AG08396 (cell line): ENCODE data around the gene SCRN1.

ENCODE experiments used
- DNase-seq: peaks from one replicate; pipeline ENCODE4 v3.0.0; 2012; ENCODE audit warnings: low spot score, mixed read lengths

The SCRN1 gene

DNA sequence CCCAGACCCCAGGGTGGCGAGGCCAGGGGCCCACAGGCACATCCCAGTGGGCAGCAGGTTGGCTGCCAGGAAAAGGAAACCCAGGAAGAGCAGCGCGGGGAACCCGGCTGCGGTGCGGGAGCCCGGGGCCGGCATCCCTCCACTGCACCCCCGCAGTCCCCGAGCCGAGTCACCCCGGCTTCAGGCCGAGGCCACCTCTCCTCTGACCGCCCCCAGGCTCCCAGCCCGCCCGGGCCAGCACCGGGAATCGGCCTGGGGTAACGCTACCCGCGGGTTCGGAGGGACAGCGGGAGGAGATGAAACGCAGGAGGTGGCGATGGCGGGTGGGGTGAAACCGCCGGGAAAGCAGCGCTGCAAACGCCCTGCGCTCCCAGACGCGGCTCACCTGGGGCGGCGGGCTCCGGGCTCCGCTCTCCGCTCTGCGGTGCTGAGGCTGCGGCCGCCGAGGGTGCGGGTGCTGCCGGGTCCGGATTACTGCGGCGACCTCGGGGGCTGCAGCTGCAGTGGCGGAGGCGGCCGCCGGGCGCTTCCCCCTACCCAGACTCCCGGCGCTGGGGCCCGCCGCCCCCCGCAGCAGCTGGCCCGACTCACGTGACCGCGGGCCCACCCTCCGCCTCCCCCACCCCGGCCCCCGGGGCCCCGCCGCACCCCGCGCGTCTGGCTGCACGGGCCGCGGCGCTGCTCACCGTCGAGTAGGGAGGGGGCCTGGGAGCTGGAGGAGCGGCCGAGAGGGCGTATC, at the start of gene SCRN1:
SCRN1 (minus strand) TSS at position 545 of the 739 bp plus-strand sequence. CDS start 20,734 bp downstream, outside the sequence.
- DNase-seq = peak; percentile 80

GRCh38 chr7:30038196-30038980, 48.8 kb upstream of the SCRN1 start:
- DNase-seq = peak; percentile 37

GRCh38 chr7:30036220-30036619, 46.6 kb upstream of the SCRN1 start:
- DNase-seq = no peak

DNA sequence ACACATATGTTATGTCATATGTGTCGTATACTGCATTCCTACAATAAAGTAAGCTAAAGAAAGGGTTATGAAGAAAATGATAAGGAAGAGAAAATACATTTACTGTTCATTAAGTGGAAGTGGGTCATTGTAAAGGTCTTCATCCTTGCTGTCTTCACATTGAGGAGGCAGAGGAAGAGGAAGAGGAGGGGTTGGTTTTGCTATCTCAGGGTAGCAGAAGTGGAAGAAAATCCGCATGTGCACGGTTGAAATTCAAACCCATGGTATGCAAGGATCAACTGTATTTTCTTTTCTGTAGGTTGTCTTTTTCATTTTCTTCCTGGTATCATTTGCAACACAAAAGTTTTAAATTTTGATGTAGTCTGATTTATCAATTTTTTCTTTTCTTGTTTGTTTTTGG, 44.9 kb upstream of the SCRN1 start:
- no peak for DNase-seq

DNA sequence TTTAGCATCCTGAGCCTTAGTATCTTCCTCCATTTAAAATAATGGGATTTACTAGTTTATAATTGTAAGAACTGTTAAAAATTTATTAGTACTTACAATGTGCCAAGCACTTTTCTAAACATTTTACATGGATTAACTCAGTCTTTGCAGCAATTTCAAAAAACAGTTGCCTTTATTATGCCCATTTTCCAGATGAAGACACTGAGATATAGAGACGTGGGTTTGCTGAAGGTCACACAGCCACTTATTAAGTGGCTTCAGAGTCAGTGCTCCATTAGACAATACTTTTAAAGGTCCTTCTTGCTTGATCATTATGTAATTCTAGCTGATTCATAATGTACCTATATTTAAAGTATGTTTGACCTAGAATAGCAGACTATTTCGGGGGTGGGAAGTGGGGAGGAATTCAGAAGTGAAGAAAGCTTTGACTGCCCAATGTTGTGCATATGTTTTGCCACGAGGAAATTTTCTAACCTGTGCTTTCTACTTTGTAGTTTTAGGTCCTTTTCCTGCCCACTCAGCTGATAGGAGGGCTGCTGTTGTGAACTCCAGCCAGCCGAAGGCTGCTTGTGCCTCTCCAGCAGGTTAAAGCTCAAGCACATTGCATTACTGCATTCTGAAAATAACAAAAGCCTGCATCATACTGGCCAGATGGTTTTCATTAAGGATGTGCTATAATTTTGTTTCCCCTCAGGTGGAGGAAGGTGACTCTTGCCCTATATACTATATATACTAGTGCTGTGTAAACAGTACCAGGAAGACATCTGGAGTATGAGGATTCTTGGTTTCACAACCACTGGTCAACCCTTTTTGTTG, 42.9 kb upstream of the SCRN1 start:
- DNase-seq = peak; percentile 38

GRCh38 chr7:30029696-30030095, 40.1 kb upstream of the SCRN1 start:
- peak; percentile 16 for DNase-seq

DNA sequence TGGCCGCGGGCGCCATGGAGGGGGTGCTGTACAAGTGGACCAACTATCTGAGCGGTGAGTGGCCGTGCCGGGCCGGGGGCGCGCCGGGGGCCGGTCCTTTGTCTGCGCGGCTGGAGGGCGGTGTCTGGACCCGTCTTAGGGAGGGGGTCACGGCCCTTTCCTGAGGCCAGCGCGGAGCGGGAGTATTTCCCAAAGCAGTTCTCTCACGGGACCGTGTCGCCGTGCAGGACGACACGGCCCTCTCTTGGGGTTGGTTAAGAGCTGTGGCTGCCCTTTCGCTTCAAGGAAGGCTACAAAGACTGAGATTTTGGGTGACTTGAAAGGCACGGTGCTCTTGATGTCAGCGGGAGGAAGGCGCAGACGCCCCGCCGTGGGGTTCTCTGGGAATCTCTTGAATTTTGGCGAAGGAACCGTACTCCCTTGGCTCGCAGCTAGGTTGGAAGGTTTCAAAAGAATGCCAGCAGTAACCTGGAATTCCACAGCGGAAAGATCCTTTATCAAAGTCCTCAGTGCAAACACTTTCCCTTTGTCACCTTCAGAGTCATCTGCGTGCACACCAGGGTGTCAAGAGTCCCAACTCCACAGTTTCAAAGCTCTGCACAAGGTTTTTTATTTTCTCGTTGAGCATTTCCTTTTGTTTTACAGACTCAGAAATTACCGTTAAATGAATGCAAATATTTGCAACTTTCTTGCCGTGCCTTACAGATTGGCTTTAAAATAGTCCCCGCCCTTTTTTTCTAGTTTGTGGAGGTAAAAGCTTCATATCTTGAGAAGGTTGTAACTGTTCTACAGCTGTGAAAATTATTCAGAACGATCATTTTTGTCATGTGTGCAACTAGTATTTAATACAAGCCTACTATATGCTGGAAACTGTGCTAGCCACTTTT, 39.4 kb upstream of the SCRN1 start:
- DNase-seq = no peak

- peak; percentile 93 for DNase-seq
Measured at GRCh38 chr7:30028216-30028748, 38.7 kb upstream of the SCRN1 start, which contains the start of gene PLEKHA8. Gene PLEKHA8 (plus strand): TSS chr7:30028412. CDS start chr7:30028763, 351 bp downstream.

DNA sequence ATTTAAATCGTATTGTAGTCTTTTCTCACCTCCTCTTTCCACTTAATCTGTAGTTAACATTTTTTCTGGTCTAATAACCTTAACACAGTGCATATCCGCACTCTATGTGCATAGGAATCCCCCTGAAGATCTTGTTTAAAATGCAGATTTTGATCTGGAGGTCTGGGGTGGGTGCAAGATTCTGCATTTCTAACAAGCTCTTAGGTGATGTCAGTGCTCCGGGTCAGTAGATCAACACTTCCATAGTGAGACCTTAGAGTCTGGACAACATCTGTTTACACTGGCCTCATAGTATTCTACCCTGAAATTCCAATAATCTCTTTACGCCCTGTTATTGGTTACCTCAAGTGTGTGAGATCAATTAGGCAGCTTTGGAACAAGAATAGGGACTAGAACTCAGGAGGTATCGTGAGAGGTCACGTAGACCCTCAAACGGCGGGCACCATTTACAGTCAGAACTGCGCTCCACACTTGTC, 38.2 kb upstream of the SCRN1 start:
- no peak for DNase-seq

DNA sequence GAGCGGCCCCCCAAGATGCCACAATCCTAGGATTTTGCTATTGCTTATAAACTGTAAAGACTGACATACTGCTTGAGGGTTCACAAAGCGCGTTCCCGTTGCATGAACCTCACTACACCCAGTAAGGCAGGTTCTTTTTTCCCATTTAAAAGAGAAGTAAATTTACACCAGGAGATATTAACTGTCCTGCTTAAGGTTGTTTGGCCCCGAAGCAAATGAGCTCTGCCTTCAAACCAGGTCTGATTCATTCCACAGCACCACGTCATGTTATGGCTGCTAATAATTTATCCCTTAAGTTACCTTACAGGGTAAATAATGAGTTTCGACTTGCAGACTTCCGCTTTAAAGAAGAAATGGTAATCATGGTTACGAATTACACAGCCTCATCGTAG, 37.5 kb upstream of the SCRN1 start:
- DNase-seq = peak; percentile 26

- DNase-seq = peak; percentile 96
Measured at GRCh38 chr7:30026229-30027064, 36.8 kb upstream of the SCRN1 start, which contains the start of gene FKBP14. Gene FKBP14 (minus strand): TSS chr7:30026702. CDS start chr7:30026508, 194 bp downstream.

GRCh38 chr7:30023524-30023923, 33.9 kb upstream of the SCRN1 start:
- DNase-seq = no peak

DNA sequence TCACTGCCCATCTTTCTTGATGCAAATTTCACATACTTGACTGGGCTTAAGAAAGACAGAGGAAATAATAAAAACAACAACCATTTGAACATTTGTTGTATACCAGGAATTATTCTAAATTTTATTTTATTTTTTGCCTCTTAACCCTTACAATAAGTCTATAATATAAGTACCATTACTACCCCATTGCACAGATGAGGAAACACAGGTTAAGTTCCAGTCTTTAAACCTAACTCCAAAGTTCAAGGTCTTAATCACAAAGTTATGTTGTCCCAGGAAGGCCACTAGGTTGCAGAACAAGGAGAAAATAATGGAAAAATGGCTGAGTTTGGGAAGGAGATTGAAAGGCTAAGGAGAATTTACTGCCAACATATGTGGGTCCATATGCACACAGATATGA, 33.4 kb upstream of the SCRN1 start:
- no peak for DNase-seq

DNA sequence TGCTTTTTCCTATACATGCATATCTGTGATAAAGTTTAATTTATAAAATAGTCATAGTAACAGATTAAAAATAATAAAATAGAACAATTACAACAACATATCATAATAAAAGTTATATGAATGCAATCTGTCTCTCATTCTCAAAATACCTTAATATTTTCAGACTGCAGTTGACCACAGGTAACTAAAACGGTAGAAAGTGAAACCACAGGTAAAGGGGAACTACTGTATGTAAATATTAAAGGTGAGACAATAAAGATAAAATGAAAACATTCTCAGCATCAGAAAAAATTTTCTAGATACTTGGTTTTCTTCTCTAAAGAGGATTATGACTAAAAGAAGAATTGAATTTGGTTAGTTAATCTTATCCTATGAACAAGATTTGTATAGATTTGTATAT, 30.9 kb upstream of the SCRN1 start:
- DNase-seq = no peak

DNA sequence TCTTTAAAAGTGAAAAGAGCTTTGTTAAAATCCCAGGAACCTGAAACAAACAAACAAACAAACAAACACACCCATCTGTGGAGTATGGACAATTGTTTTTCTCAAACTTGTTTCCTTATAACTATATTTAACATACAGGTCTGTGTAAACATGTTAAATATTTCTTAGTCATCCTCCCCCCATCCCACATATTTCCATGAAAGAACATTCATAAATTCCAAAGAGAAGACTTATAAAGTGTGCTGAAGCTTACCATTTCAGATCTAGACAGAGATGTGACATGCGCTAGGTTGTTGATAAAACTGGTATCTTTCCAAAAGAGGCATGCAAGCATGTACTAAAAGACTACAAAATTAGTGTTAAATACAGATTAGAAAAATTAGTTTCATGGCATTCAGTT, 30.4 kb upstream of the SCRN1 start:
- DNase-seq = no peak

DNA sequence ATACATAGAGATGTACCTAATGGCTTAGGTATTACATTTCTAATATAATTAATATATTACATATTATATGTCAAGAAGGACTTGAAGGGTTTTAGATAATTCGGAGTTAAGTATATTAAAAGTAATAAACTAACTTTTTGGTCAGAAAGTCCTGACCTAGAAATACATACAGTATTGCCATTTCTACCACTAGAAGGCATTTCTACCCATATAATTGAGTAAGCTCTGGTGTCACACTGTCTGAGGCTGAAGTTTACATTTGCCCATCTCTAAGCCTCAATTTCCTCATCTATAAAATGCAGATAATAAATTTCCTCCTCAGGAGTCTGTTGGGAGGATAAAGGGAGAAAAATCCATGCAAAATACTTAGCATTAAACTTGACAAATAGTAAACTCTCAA, 29.8 kb upstream of the SCRN1 start:
- no peak for DNase-seq

GRCh38 chr7:30018451-30018850, 28.9 kb upstream of the SCRN1 start:
- DNase-seq = no peak

GRCh38 chr7:30012757-30013156, 23.2 kb upstream of the SCRN1 start:
- no peak for DNase-seq

GRCh38 chr7:30010021-30010420, 20.4 kb upstream of the SCRN1 start:
- no peak for DNase-seq

DNA sequence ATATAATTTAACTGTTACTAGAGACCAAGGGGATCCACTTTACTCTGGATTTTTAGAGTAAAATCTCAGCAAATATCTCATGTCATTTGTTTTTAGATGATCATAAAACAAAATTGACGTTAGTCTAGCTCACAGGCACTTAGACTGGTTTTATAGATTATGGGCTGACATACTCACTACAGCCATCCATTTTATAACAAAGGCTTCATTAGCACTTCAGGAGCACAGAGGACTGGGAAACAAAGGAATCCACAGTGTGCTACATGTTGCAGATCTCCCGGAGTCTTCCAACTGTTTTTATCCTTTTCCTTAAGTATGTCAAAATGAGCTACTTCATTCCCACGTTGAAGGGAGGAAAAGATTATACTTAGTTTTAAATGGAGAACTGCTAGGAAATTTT, 15.9 kb upstream of the SCRN1 start:
- no peak for DNase-seq
